AG04450 (cell line): ENCODE measurements around the gene ZNF518A. TPM values are rescaled to one million over a fixed set of nuclear protein-coding genes. Genes with fewer than 3 reads are reported as not detected.

ENCODE experiments used
- CTCF ChIA-PET: fragments of 300-600, 350-600 bp; formaldehyde crosslinking; extraction: SDS; loops from one replicate; lab custom pipeline; 2022; ENCODE audit warnings: antibody characterized with exemption, inconsistent platforms; lab: Charles Lee
- POLR2A ChIA-PET: fragments of 350-600 bp; formaldehyde crosslinking; extraction: SDS; loops from one replicate; lab custom pipeline; 2021; ENCODE audit warnings: antibody characterized with exemption, inconsistent platforms; lab: Yijun Ruan, JAX
- DNase-seq: peaks from one replicate; pipeline ENCODE4 v3.0.0-alpha.2; 2011; ENCODE audit warnings: low read depth, low spot score
- H3K27ac ChIP-seq: one replicate; pipeline ENCODE4 v1.5.1; 2012; ENCODE audit warnings: low read depth, low read length, control low read depth
- H3K27me3 ChIP-seq: one replicate; pipeline ENCODE4 v1.6.0; 2012; ENCODE audit warnings: low read length; ENCODE audit not compliant: control insufficient read depth, insufficient read depth
- H3K4me3 ChIP-seq: 2 replicates; pipeline ENCODE4 v1.5.1; 2011; ENCODE audit warnings: mild to moderate bottlenecking, low read depth, low read length, control low read depth
- H3K9me3 ChIP-seq: 2 replicates; pipeline ENCODE4 v1.5.1; 2012; ENCODE audit warnings: low read length; ENCODE audit not compliant: control insufficient read depth, insufficient read depth
- polyA plus RNA-seq: library from polyadenylated mRNA; depleted of rRNA; stranded (reverse); fragments of >200 nt; gene quantifications from 2 replicates; pipeline ENCODE4 v1.2.3, GENCODE V29; 2011; rRNA removed
- small RNA-seq: library from RNA; depleted of rRNA; stranded (forward); fragments of <200 nt; gene quantifications from one replicate; pipeline ENCODE3, GENCODE V24; 2012; ENCODE audit warnings: low read depth; ENCODE audit not compliant: insufficient read length
- TF ChIP-seq, protein P1 (sequence below): IDR thresholded peaks from 2 replicates; pipeline ENCODE4 v1.5.1; 2011; ENCODE audit warnings: low read depth, low read length, control low read depth, inconsistent platforms

ZNF518A gene
- polyA plus RNA-seq, 1 experiment: 9.1 TPM

DNA sequence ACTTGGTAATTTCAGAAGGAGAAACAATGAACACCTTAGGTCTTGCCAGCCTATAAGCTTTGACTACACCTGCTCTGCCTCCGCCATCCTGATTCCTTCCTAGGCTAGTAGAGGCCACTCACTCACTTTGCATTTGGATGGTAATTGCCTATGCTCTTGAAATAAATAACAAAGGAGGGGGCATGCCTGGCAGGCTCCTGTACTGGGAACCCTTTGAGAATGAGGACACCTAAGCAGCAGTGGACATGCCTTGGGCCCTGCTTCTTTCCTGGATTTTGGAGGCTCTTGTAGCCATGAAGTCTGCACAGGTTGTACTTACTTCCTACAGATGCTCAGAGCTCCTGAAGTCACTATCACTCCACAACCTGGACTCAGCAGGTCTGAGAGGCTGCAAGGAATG, 75.5 kb downstream of the ZNF518A start:
- TF ChIP-seq, protein P1, sequence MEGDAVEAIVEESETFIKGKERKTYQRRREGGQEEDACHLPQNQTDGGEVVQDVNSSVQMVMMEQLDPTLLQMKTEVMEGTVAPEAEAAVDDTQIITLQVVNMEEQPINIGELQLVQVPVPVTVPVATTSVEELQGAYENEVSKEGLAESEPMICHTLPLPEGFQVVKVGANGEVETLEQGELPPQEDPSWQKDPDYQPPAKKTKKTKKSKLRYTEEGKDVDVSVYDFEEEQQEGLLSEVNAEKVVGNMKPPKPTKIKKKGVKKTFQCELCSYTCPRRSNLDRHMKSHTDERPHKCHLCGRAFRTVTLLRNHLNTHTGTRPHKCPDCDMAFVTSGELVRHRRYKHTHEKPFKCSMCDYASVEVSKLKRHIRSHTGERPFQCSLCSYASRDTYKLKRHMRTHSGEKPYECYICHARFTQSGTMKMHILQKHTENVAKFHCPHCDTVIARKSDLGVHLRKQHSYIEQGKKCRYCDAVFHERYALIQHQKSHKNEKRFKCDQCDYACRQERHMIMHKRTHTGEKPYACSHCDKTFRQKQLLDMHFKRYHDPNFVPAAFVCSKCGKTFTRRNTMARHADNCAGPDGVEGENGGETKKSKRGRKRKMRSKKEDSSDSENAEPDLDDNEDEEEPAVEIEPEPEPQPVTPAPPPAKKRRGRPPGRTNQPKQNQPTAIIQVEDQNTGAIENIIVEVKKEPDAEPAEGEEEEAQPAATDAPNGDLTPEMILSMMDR: no peak
- ChIA-PET POLR2A (no interaction called here), CTCF (no interaction called here)
- Histone ChIP-seq H3K4me3 (no peak overlapping the region), H3K9me3 (no peaks in the 10 kb centered on the region), H3K27me3 (peaks cover 3% of the 10 kb centered on the region), H3K27ac (no peak overlapping the region)
- DNase-seq: no peak

DNA sequence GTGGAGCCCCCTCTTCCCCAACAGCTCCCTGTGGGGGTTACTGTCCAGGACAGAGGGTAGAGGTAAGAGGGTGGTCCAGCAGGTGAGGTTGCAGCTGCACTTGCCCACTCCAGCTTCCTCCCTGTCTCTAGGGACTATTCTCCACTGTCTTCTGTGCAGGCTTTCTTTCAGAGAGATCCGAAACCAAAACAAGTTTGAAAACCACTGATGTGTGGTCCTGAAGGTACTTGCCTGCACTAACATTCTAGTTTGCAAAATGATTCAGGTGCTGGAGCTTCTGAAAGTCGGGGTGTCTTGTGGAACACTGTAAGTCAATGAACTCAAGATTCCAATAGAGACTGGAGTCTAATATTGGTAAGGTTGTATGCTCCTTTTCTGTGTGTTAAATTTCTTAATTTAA, 78.2 kb downstream of the ZNF518A start:
- CTCF ChIA-PET: interaction anchor here (0.6 to 2.2 kb wide), 3 partner anchors 14 to 26 kb away, joined by 3 to 11 read pairs (median 5); no protein-coding TSS in a partner anchor
- no peak for DNase-seq
- Histone ChIP-seq H3K4me3 (no peak overlapping the region), H3K27me3 (peaks cover 3% of the 10 kb centered on the region), H3K27ac (no peak overlapping the region), H3K9me3 (no peaks in the 10 kb centered on the region)
- TF ChIP-seq, protein P1: no peak
- POLR2A ChIA-PET: no interaction called here

DNA sequence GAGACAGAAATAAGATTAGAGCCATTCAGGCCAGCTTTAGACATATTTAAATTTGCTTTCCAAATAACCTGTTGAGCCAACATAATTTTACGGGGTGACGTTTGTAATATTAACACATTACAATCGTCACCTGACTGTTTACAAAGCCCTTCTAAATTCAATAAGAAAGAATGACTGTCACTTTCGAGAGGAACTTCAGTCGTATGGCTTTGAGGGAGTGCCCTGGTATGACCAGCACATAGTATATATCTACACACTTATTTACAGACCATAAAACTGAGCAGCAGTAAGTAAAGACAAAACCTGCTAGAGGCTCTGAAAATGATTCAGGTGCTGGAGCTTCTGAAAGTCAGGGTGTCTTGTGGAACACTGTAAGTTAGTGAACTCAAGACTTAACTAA, 78.8 kb downstream of the ZNF518A start:
- DNase-seq: no peak

DNA sequence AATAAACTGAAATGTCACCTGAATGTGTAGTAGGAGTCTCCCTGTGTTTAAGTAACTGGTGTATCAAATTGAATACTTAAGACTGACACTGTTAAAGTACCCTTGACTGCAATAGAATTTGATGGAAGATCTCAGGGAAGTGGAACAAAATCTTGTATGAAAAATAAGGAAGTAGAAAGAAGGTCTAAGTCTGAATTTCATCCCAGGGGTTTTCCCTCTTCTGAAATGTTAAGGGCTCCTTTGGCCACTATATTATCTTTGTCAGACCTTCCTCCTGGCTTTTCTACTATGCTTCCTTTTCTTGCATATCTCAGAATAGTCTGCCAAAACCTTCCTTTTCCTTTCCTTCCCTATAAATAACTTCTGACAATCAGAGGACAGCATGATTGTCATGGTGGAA, 81.7 kb downstream of the ZNF518A start:
- CTCF ChIA-PET: no interaction called here
- H3K27ac ChIP-seq: no peak overlapping the region
- no peaks in the 10 kb centered on the region for H3K9me3 ChIP-seq
- TF ChIP-seq, protein P1: no peak
- peaks cover 3% of the 10 kb centered on the region for H3K27me3 ChIP-seq
- H3K4me3 ChIP-seq: no peak overlapping the region
- POLR2A ChIA-PET: no interaction called here
- no peak for DNase-seq

More for the DNA sequence above, 78.8 kb downstream of the ZNF518A start:
- CTCF ChIA-PET: interaction anchor here (1.2 to 2.2 kb wide), 2 partner anchors 21 to 192 kb away, joined by 4 to 11 read pairs; no protein-coding TSS in a partner anchor
- Histone ChIP-seq H3K27me3 (peaks cover 3% of the 10 kb centered on the region), H3K4me3 (no peak overlapping the region), H3K9me3 (no peaks in the 10 kb centered on the region), H3K27ac (no peak overlapping the region)
- POLR2A ChIA-PET: no interaction called here
- TF ChIP-seq, protein P1: no peak

DNA sequence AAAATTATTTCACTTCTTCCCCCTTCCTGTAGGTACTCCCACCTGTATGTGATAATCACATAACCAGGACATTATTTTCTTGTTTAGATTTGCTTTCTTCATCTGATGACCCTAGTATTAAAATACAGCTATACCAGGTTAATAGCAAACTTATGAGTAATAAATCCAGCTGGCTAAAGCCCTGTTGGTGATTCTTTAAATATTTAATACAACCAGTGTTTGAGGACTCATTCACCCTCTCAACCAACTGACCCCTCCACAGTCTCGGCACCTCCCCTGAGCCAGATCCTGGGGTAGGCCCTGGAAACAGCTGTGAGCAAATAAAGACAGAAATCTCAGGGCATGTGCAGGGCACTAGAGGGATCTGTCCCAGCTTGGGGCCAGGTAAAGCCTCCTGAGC, 82.8 kb downstream of the ZNF518A start:
- no peak for DNase-seq

More for the DNA sequence above, 82.8 kb downstream of the ZNF518A start:
- Histone ChIP-seq H3K9me3 (no peaks in the 10 kb centered on the region), H3K27ac (no peak overlapping the region), H3K4me3 (no peak overlapping the region), H3K27me3 (peaks cover 3% of the 10 kb centered on the region)
- ChIA-PET CTCF (interaction anchor here (1.0 to 1.2 kb wide), 2 partner anchors 17 to 196 kb away, joined by 3 to 5 read pairs; no protein-coding TSS in a partner anchor), POLR2A (no interaction called here)
- TF ChIP-seq, protein P1: no peak

Small RNAs within 50 kb of the gene (small RNA-seq; reads per million reads assigned to genes)
- gene RNU6-271P: not detected

Other genes starting within 250 kb of the ZNF518A start
- not detected in 2 replicates for gene CC2D2B, start 222.3 kb upstream of the ZNF518A start, polyA plus RNA-seq
- gene CCNJ, start 86.7 kb upstream of the ZNF518A start, polyA plus RNA-seq: 8.4 and 9.2 TPM in 2 replicates
- not detected in 2 replicates for gene BLNK, start 141.3 kb downstream of the ZNF518A start, polyA plus RNA-seq
- not detected in 2 replicates for gene DNTT, start 174.1 kb downstream of the ZNF518A start, polyA plus RNA-seq
- gene OPALIN, start 228.7 kb downstream of the ZNF518A start, polyA plus RNA-seq: not detected in 2 replicates